NCI-H1694 (cell line): ENCODE measurements around the gene AQP11.

Experiments used
- DNase-seq: peaks from one replicate; lab custom pipeline; 2025; lab: John Stamatoyannopoulos, UW

The AQP11 gene

GRCh38 chr11:77658213-77659013 lies 68.7 kb downstream of the AQP11 start:
- DNase-seq: no peak
